Left ventricle myocardium superior (tissue), 1 donor: ENCODE results near the gene COMMD2. TPM values are rescaled to one million over a fixed set of nuclear protein-coding genes. Genes with fewer than 3 reads are reported as not detected.

Source experiments
- ATAC-seq: fragments of 200-7000 bp; cut with Tn5 transposase; one replicate; pipeline ENCODE4 v1.9.1; 2020; ENCODE audit warnings: mild to moderate bottlenecking, moderate library complexity
- DNase-seq: peaks from one replicate; pipeline ENCODE4 v3.0.0-alpha.2; 2020
- intact Hi-C: fragments of 100-400 bp; cut with micrococcal nuclease; formaldehyde crosslinking; loops from one replicate; pipeline ENCODE4 v1.11.0; 2022
- total RNA-seq: library from RNA; stranded (reverse); fragmentation: NEBNext Ultra II Directional; extraction: Animal tissue kit (Norgen Biotek cat#: 25700); gene quantifications from one replicate; pipeline ENCODE4 v1.2.1, GENCODE V29; 2021
- donor health status: DM: no; HTN: yes; CAD: no; lungs with severe emphysema.

The COMMD2 gene
- total RNA-seq, 1 donor from 2014 or later = 16.8 TPM

- intact Hi-C loops = no loop called here
- DNase-seq (no peak), ATAC-seq (no peak)
Measured at GRCh38 chr3:149767720-149768119, 15.4 kb upstream of the COMMD2 start.

- ATAC-seq (no peak), DNase-seq (no peak)
- intact Hi-C loops = no loop called here
Measured at GRCh38 chr3:149765762-149766334, 13.6 kb upstream of the COMMD2 start.

- no peak for ATAC-seq
- no peak for DNase-seq
- intact Hi-C loops = no loop called here
Measured at GRCh38 chr3:149764302-149764701, 12.0 kb upstream of the COMMD2 start.

- DNase-seq (no peak), ATAC-seq (no peak)
- intact Hi-C loops = no loop called here
Measured at GRCh38 chr3:149763565-149764195, 11.4 kb upstream of the COMMD2 start.

GRCh38 chr3:149753717-149754116 is 1.4 kb upstream of the COMMD2 start:
- no peak for DNase-seq
- intact Hi-C loops = no loop called here
- ATAC-seq = no peak

- DNase-seq (no peak), ATAC-seq (no peak)
- intact Hi-C loops = no loop called here
Measured at GRCh38 chr3:149752788-149753136, 473 bp upstream of the COMMD2 start.

GRCh38 chr3:149751551-149751950 is 738 bp downstream of the COMMD2 start:
- ATAC-seq (no peak), DNase-seq (no peak)
- intact Hi-C loops = no loop called here

- ATAC-seq (no peak), DNase-seq (no peak)
- intact Hi-C loops = no loop called here
Measured at GRCh38 chr3:149744606-149745005, 7.7 kb downstream of the COMMD2 start.

- intact Hi-C loops = no loop called here
- no peak for ATAC-seq
- DNase-seq = no peak
Measured at GRCh38 chr3:149744151-149744550, 8.1 kb downstream of the COMMD2 start.

- no peak for DNase-seq
- ATAC-seq = no peak
- intact Hi-C loops = no loop called here
Measured at GRCh38 chr3:149739396-149739795, 12.9 kb downstream of the COMMD2 start.

GRCh38 chr3:149738876-149739275 is 13.4 kb downstream of the COMMD2 start:
- no peak for ATAC-seq
- no peak for DNase-seq
- intact Hi-C loops = no loop called here

- ATAC-seq = no peak
- no peak for DNase-seq
- intact Hi-C loops = no loop called here
Measured at GRCh38 chr3:149736953-149737205, 15.4 kb downstream of the COMMD2 start.

- intact Hi-C loops = no loop called here
- DNase-seq (no peak), ATAC-seq (no peak)
Measured at GRCh38 chr3:149736175-149736952, 15.9 kb downstream of the COMMD2 start.

- intact Hi-C loops = no loop called here
- ATAC-seq (no peak), DNase-seq (no peak)
Measured at GRCh38 chr3:149732234-149732633, 20.1 kb downstream of the COMMD2 start.

GRCh38 chr3:149727656-149728055 is 24.6 kb downstream of the COMMD2 start:
- DNase-seq (no peak), ATAC-seq (no peak)
- intact Hi-C loops = no loop called here

GRCh38 chr3:149726716-149727407 is 25.4 kb downstream of the COMMD2 start:
- DNase-seq (no peak), ATAC-seq (no peak)
- intact Hi-C loops = no loop called here

GRCh38 chr3:149723781-149724180 is 28.5 kb downstream of the COMMD2 start:
- ATAC-seq = no peak
- intact Hi-C loops = no loop called here
- no peak for DNase-seq

- intact Hi-C loops = no loop called here
- DNase-seq (no peak), ATAC-seq (no peak)
Measured at GRCh38 chr3:149720918-149721317, 31.4 kb downstream of the COMMD2 start.

- peak; percentile 52 for ATAC-seq
- no peak for DNase-seq
- intact Hi-C loops = loop anchor here (2.0 to 10.0 kb wide), 3 partner anchors 53 to 205 kb away; no protein-coding TSS in a partner anchor
Measured at GRCh38 chr3:149717391-149718056, 34.8 kb downstream of the COMMD2 start.

GRCh38 chr3:149716984-149717383 is 35.3 kb downstream of the COMMD2 start:
- intact Hi-C loops = loop anchor here (2.0 to 10.0 kb wide), 3 partner anchors 52 to 204 kb away; no protein-coding TSS in a partner anchor
- DNase-seq (no peak), ATAC-seq (no peak)
